Colonic mucosa (tissue), 4 donors: ENCODE measurements around the gene CAPN3. TPM values are rescaled to one million over a fixed set of nuclear protein-coding genes. Genes with fewer than 3 reads are reported as not detected.

ENCODE experiments used
- DNase-seq: peaks from one replicate; pipeline ENCODE4 v3.0.0-alpha.2; 2020
- H3K27ac ChIP-seq: fragments of 200-600 bp; one replicate; pipeline ENCODE4 v1.8.0; 2021
- H3K27me3 ChIP-seq: fragments of 200-600 bp; one replicate; pipeline ENCODE4 v1.8.0; 2021
- H3K36me3 ChIP-seq: fragments of 200-600 bp; one replicate; pipeline ENCODE4 v1.8.0; 2021
- H3K4me1 ChIP-seq: fragments of 200-600 bp; one replicate; pipeline ENCODE4 v1.8.0; 2021; ENCODE audit warnings: mild to moderate bottlenecking
- H3K4me3 ChIP-seq: fragments of 200-600 bp; one replicate; pipeline ENCODE4 v1.8.0; 2021
- H3K9ac ChIP-seq, 2 donors: one replicate each; pipeline ENCODE4 v1.7.0; 2013; ENCODE audit warnings: control low read depth in 2 of 2, low read depth in 2 of 2, low read length in 2 of 2
- H3K9me3 ChIP-seq: fragments of 200-600 bp; one replicate; pipeline ENCODE4 v1.8.0; 2021
- intact Hi-C: fragments of 100-400 bp; cut with DNase I; formaldehyde crosslinking; loops from one replicate; pipeline ENCODE4 v1.14.1; 2022
- total RNA-seq, 2 donors: library from RNA; stranded (reverse); fragmentation: NEBNext Ultra II Directional in 1 of 2; extraction: Animal tissue kit (Norgen Biotek cat#: 25700) in 1 of 2; gene quantifications; one replicate each; pipeline ENCODE4 v1.2.1, GENCODE V29; 2021
- TF ChIP-seq, protein P1 (sequence below): fragments of 200-600 bp; IDR thresholded peaks from one replicate; pipeline ENCODE4 v1.8.0; 2022; ENCODE audit warnings: antibody characterized with exemption, mild to moderate bottlenecking
- donor health status: healthy.
- donor health status: DM: no; HTN: no; CAD: no.
- donor health status: DM: no; HTN: no; CAD: no.

CAPN3 gene
- total RNA-seq, 2 donors from 2014 or later, result 6.8 TPM

DNA sequence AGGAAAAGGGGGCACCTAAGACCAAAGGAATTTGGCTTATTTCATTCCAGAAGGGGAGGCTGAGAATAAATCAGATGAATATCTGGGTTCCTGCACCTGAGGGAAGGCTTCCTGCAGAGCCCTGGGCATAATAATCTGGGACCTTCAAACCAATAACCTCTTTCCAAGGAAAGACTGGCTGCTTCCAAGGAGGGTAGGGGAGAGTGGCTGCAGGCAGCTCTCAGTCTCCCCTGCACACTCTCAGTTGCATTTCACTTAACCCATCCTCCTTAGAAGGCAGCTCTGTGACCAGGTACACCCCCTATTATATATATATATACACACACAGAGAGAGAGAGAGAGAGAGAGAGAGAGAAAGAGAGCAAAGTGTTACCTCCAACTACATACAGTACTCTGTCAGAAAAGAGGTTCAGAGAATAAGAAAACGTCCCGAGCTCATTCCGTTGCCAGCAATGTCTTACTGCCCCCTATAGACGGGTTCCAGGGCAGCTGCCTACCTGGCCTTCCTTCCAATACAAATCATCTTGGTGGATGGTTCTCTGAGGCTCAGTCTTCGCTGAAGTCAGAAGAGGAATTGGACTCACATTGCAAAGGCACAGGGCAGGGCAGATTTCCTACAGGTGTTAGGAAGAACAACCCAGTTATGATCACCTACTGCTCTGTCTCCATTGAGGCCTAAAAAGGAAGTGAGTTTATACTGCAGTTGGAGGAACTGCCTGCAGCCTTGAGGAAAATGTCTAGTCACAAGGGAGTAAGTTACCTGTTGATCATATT lies 26.1 kb downstream of the CAPN3 start:
- DNase-seq, result peak; percentile 59
- H3K4me3 ChIP-seq, result no peak overlapping the region
- no peaks in the 10 kb centered on the region for H3K27me3 ChIP-seq
- H3K36me3 ChIP-seq, result no peaks in the 10 kb centered on the region
- no peak overlapping the region for H3K27ac ChIP-seq
- H3K4me1 ChIP-seq, result no peaks in the 10 kb centered on the region
- no peak overlapping the region for H3K9ac ChIP-seq
- TF ChIP-seq, protein P1, sequence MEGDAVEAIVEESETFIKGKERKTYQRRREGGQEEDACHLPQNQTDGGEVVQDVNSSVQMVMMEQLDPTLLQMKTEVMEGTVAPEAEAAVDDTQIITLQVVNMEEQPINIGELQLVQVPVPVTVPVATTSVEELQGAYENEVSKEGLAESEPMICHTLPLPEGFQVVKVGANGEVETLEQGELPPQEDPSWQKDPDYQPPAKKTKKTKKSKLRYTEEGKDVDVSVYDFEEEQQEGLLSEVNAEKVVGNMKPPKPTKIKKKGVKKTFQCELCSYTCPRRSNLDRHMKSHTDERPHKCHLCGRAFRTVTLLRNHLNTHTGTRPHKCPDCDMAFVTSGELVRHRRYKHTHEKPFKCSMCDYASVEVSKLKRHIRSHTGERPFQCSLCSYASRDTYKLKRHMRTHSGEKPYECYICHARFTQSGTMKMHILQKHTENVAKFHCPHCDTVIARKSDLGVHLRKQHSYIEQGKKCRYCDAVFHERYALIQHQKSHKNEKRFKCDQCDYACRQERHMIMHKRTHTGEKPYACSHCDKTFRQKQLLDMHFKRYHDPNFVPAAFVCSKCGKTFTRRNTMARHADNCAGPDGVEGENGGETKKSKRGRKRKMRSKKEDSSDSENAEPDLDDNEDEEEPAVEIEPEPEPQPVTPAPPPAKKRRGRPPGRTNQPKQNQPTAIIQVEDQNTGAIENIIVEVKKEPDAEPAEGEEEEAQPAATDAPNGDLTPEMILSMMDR, result peak; percentile 39
- no peaks in the 10 kb centered on the region for H3K9me3 ChIP-seq
- intact Hi-C loops, result no loop called here

GRCh38 chr15:42385980-42386700 lies 26.8 kb downstream of the CAPN3 start:
- Histone ChIP-seq H3K36me3 (no peaks in the 10 kb centered on the region), H3K4me1 (no peaks in the 10 kb centered on the region), H3K9ac (no peak overlapping the region), H3K27me3 (no peaks in the 10 kb centered on the region), H3K27ac (no peak overlapping the region), H3K4me3 (no peak overlapping the region), H3K9me3 (no peaks in the 10 kb centered on the region)
- intact Hi-C loops, result no loop called here
- DNase-seq, result no peak
- TF ChIP-seq, protein P1, result no peak

DNA sequence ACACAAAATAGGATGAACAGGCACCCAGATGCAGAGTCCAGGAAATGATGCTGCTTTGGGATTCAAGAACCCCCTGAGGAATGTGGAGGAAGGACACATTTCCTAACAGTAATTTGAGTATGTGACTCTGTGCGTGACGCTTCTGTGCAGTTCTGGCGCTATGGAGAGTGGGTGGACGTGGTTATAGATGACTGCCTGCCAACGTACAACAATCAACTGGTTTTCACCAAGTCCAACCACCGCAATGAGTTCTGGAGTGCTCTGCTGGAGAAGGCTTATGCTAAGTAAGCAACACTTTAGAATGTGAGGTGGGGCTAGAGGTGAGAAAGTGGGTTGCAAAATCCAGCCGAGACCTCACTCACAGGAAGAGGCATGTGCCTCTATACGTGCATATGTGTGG lies 28.3 kb downstream of the CAPN3 start:
- Histone ChIP-seq H3K9ac (no peak overlapping the region), H3K36me3 (no peaks in the 10 kb centered on the region), H3K27ac (no peak overlapping the region), H3K4me3 (no peak overlapping the region), H3K9me3 (no peaks in the 10 kb centered on the region), H3K27me3 (no peaks in the 10 kb centered on the region), H3K4me1 (no peaks in the 10 kb centered on the region)
- no peak for DNase-seq
- intact Hi-C loops, result no loop called here
- TF ChIP-seq, protein P1, result no peak

DNA sequence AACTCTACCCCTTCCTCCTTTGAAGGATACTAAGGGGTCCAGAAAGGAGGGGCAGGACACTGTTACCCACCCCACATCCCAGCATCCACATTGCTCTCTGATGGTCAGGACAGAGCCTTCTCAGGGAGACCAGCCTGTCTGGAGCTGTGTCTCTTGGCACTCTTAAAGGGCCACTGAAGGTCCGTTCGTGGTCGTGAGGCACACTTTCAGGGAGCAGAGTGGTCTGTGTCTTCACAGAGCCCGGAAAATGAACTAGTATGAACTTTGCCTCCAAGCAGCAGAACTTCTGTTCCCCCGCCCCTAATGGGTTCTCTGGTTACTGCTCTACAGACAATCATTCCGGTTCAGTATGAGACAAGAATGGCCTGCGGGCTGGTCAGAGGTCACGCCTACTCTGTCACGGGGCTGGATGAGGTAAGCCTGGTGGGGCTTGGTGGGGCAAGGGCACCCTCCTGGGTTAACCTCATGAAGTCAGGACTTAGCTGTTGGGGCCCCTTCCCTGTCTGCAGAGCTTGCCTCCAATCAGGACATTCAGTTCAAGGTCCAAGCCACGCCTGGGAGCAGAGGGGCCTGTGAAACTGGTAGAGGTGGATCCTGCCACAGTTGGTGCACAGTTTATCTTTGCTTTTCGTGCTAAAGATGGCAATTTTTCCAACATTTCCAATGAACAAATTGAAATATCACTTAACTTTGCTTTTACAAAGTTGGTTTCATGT lies 33.2 kb downstream of the CAPN3 start:
- H3K36me3 ChIP-seq, result no peaks in the 10 kb centered on the region
- no peak overlapping the region for H3K4me3 ChIP-seq
- DNase-seq, result peak; percentile 88
- intact Hi-C loops, result no loop called here
- TF ChIP-seq, protein P1, result no peak
- H3K4me1 ChIP-seq, result peaks cover 10% of the 10 kb centered on the region
- peak overlapping the region; percentile 81 for H3K27ac ChIP-seq
- no peaks in the 10 kb centered on the region for H3K9me3 ChIP-seq
- H3K9ac ChIP-seq, result peak overlapping the region in 1 of 2 donors; percentile 74
- H3K27me3 ChIP-seq, result no peaks in the 10 kb centered on the region

- Histone ChIP-seq H3K4me1 (peaks cover 10% of the 10 kb centered on the region), H3K9me3 (no peaks in the 10 kb centered on the region), H3K27ac (no peak overlapping the region), H3K9ac (no peak overlapping the region), H3K4me3 (no peak overlapping the region), H3K36me3 (no peaks in the 10 kb centered on the region), H3K27me3 (no peaks in the 10 kb centered on the region)
- DNase-seq, result no peak
- intact Hi-C loops, result no loop called here
- TF ChIP-seq, protein P1, result no peak
These were observed 34.8 kb downstream of the CAPN3 start for GRCh38 chr15:42394106-42394505.
